AG08395 (cell line): ENCODE measurements around the gene PDZD2.
A peak's percentile ranks its signal among the peaks of the same experiment; 100 is the strongest.

ENCODE experiments used
- DNase-seq: peaks from one replicate; pipeline ENCODE4 v3.0.0; 2012; ENCODE audit warnings: mixed read lengths, low spot score

PDZD2 gene

GRCh38 chr5:31824869-31825517 lies 186.1 kb downstream of the PDZD2 start:
- DNase-seq: no peak

- DNase-seq: peak; percentile 55
These were observed 186.7 kb downstream of the PDZD2 start for GRCh38 chr5:31825518-31826068.

- DNase-seq: no peak
These were observed 188.9 kb downstream of the PDZD2 start for GRCh38 chr5:31827867-31828266.

GRCh38 chr5:31832966-31833365 lies 194.0 kb downstream of the PDZD2 start:
- DNase-seq: no peak

- DNase-seq: no peak
These were observed 194.8 kb downstream of the PDZD2 start for GRCh38 chr5:31833710-31834109.

- DNase-seq: no peak
These were observed 205.9 kb downstream of the PDZD2 start for GRCh38 chr5:31844622-31845345.

GRCh38 chr5:31845361-31845760 lies 206.4 kb downstream of the PDZD2 start:
- DNase-seq: no peak

GRCh38 chr5:31846934-31847333 lies 208.0 kb downstream of the PDZD2 start:
- DNase-seq: no peak

GRCh38 chr5:31847354-31847753 lies 208.4 kb downstream of the PDZD2 start:
- DNase-seq: no peak

- DNase-seq: no peak
These were observed 212.2 kb downstream of the PDZD2 start for GRCh38 chr5:31850981-31851689.

GRCh38 chr5:31853398-31854135 lies 214.6 kb downstream of the PDZD2 start:
- no peak for DNase-seq

GRCh38 chr5:31854181-31855133 lies 215.5 kb downstream of the PDZD2 start:
- DNase-seq: peak; percentile 25

GRCh38 chr5:31855134-31856040 lies 216.5 kb downstream of the PDZD2 start:
- DNase-seq: no peak

GRCh38 chr5:31859096-31859495 lies 220.2 kb downstream of the PDZD2 start:
- DNase-seq: no peak

- no peak for DNase-seq
These were observed 221.3 kb downstream of the PDZD2 start for GRCh38 chr5:31860278-31860677.

- DNase-seq: no peak
These were observed 221.9 kb downstream of the PDZD2 start for GRCh38 chr5:31860726-31861433.

- no peak for DNase-seq
These were observed 222.7 kb downstream of the PDZD2 start for GRCh38 chr5:31861601-31862000.

- DNase-seq: no peak
These were observed 225.1 kb downstream of the PDZD2 start for GRCh38 chr5:31863991-31864411.

GRCh38 chr5:31866166-31866565 lies 227.2 kb downstream of the PDZD2 start:
- DNase-seq: no peak
